ENCODE measurements around the gene RAMP1. TPM values are rescaled to one million over a fixed set of nuclear protein-coding genes. Genes with fewer than 3 reads are reported as not detected.

The RAMP1 gene
- total RNA-seq: 259 and 297 TPM in 2 replicates

GRCh38 chr2:237859533-237860272 is at the start of gene RAMP1:
TSS of gene RAMP1 (plus strand) at chr2:237859623. CDS start at chr2:237859676, 53 bp downstream.

Other genes starting within 250 kb of the RAMP1 start
- gene LRRFIP1, start 232.0 kb upstream of the RAMP1 start, total RNA-seq: 64.3 and 70.9 TPM in 2 replicates
- gene RBM44, start 60.8 kb upstream of the RAMP1 start, total RNA-seq: under 0.01 TPM in 2 replicates
- gene UBE2F, start 107.4 kb downstream of the RAMP1 start, total RNA-seq: 93.4 and 155 TPM in 2 replicates
- 10.4 and 17.0 TPM in 2 replicates for gene SCLY, start 201.4 kb downstream of the RAMP1 start, total RNA-seq
- gene ESPNL, start 240.7 kb downstream of the RAMP1 start, total RNA-seq: 13.5 and 25.3 TPM in 2 replicates

Measured in myometrial cell (primary cell).